GM19099 (cell line): ENCODE results near the gene PRSS36.

Source experiments
- POLR2A ChIP-seq: IDR thresholded peaks from 3 replicates; pipeline ENCODE4 v1.6.1; 2011; ENCODE audit warnings: low read depth; ENCODE audit not compliant: insufficient read length; ENCODE audit errors: extremely low read depth

The PRSS36 gene

GRCh38 chr16:31134625-31135534 is 15.0 kb downstream of the PRSS36 start:
- no peak for TF ChIP-seq POLR2A

- no peak for TF ChIP-seq POLR2A
Observed at GRCh38 chr16:31134091-31134571, 15.7 kb downstream of the PRSS36 start.

GRCh38 chr16:31133046-31133501 is 16.8 kb downstream of the PRSS36 start:
- TF ChIP-seq POLR2A, result no peak

GRCh38 chr16:31132303-31132979 is 17.4 kb downstream of the PRSS36 start:
- no peak for TF ChIP-seq POLR2A

GRCh38 chr16:31131841-31132271 is 18.0 kb downstream of the PRSS36 start:
- no peak for TF ChIP-seq POLR2A

- TF ChIP-seq POLR2A, result no peak
Observed at GRCh38 chr16:31131416-31131815, 18.4 kb downstream of the PRSS36 start.

- no peak for TF ChIP-seq POLR2A
Observed at GRCh38 chr16:31130899-31131298, 19.0 kb downstream of the PRSS36 start.

GRCh38 chr16:31130336-31130891 is 19.5 kb downstream of the PRSS36 start:
- no peak for TF ChIP-seq POLR2A

GRCh38 chr16:31129568-31130335 is 20.1 kb downstream of the PRSS36 start:
- no peak for TF ChIP-seq POLR2A

- TF ChIP-seq POLR2A, result no peak
Observed at GRCh38 chr16:31128711-31129567, 20.9 kb downstream of the PRSS36 start.

GRCh38 chr16:31127182-31127581 is 22.7 kb downstream of the PRSS36 start:
- no peak for TF ChIP-seq POLR2A

GRCh38 chr16:31125844-31126243 is 24.0 kb downstream of the PRSS36 start:
- TF ChIP-seq POLR2A, result no peak

- no peak for TF ChIP-seq POLR2A
Observed at GRCh38 chr16:31120129-31120528, 29.7 kb downstream of the PRSS36 start.
